Kidney epithelial cell (primary cell): ENCODE data around the gene ABLIM3. TPM values are rescaled to one million over a fixed set of nuclear protein-coding genes. Genes with fewer than 3 reads are reported as not detected.

Experiments used
- DNase-seq: peaks from one replicate; pipeline ENCODE4 v3.0.0-alpha.2; 2010; ENCODE audit warnings: low read depth
- H3K27me3 ChIP-seq: 2 replicates; pipeline ENCODE4 v1.6.0; 2011; ENCODE audit warnings: low read length; ENCODE audit not compliant: control insufficient read depth, insufficient read depth
- H3K36me3 ChIP-seq: 2 replicates; pipeline ENCODE4 v1.5.1; 2011; ENCODE audit warnings: low read length; ENCODE audit not compliant: control insufficient read depth, insufficient read depth
- H3K4me3 ChIP-seq: 2 replicates; pipeline ENCODE4 v1.5.1; 2011; ENCODE audit warnings: low read depth, mild to moderate bottlenecking, control low read depth, low read length
- total RNA-seq: library from RNA; depleted of rRNA; stranded (reverse); fragments of >200 nt; gene quantifications from 2 replicates; pipeline ENCODE4 v1.2.3, GENCODE V29; 2015
- TF ChIP-seq, protein P1 (sequence below): IDR thresholded peaks from 2 replicates; pipeline ENCODE4 v1.5.1; 2011; ENCODE audit warnings: mild to moderate bottlenecking, moderate library complexity, low read length, control low read depth, inconsistent platforms; ENCODE audit not compliant: insufficient read depth, poor library complexity, severe bottlenecking

The ABLIM3 gene
- total RNA-seq, 1 donor from 2014 or later: 35.2 TPM

DNA sequence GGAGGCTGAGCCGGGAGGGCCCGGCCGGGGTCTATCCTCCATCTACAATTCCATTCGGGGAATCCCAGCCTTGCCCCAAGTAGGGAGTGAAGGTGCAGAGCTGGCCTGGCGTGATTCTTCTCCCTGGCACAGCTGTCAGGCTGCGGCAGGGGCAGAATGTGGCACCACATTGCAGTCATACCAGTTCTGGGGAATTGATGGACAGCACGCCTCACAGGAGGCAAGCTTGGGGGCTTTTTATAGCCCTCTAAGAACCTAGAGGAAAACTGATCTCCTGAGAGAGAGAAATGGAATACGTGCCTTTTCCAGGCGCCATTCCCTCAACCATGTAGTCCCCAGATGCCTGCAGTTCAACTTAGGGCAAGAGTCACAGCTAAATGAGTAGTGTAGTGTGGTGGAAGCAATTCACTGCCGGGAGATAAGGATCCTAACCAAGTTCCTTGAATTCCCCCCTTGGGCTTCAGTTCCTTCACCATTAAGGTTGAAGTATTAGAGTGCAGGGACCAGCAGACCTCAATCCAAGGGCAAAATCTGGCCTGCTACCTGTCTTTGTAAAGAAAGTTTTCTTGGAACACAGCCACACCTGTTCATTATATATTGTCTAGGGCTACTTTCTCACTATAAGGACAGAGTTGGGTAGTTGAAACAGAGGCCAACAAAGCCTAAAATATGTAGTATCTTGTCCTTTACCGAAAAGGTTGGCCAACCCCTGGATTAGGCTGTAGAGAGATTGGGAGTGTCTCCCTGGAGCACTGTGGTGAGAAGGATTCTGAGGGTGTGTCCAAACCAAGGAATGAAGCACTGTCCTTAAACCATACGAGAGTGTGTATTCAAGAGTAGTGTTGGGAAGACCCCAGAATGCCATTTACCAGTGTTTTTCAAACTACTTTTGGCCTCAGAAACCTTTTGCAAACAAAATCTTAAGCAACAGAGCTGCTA, 141.0 kb downstream of the ABLIM3 start:
- TF ChIP-seq, protein P1, sequence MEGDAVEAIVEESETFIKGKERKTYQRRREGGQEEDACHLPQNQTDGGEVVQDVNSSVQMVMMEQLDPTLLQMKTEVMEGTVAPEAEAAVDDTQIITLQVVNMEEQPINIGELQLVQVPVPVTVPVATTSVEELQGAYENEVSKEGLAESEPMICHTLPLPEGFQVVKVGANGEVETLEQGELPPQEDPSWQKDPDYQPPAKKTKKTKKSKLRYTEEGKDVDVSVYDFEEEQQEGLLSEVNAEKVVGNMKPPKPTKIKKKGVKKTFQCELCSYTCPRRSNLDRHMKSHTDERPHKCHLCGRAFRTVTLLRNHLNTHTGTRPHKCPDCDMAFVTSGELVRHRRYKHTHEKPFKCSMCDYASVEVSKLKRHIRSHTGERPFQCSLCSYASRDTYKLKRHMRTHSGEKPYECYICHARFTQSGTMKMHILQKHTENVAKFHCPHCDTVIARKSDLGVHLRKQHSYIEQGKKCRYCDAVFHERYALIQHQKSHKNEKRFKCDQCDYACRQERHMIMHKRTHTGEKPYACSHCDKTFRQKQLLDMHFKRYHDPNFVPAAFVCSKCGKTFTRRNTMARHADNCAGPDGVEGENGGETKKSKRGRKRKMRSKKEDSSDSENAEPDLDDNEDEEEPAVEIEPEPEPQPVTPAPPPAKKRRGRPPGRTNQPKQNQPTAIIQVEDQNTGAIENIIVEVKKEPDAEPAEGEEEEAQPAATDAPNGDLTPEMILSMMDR: no peak
- no peak overlapping the region for H3K4me3 ChIP-seq
- no peaks in the 10 kb centered on the region for H3K27me3 ChIP-seq
- no peaks in the 10 kb centered on the region for H3K36me3 ChIP-seq
- DNase-seq: no peak

DNA sequence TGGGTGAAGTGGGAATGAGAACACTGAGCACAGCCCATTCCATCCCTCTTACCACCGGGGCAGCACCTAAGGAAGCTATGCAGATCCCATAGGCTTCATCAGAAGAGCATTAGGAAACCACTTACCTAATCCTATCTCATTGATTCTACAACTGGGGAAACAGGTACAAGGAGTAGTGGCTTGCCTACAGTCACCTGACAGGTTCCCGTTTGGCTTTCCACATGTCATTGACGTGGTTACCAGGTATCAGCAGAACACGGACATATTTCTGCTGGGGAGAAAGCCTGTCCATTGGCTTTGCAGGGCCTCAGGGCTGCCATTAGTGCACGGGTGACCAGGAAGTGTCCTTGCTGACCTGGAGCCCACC, 141.7 kb downstream of the ABLIM3 start:
- no peaks in the 10 kb centered on the region for H3K27me3 ChIP-seq
- no peak for DNase-seq
- no peak overlapping the region for H3K4me3 ChIP-seq
- no peaks in the 10 kb centered on the region for H3K36me3 ChIP-seq
- TF ChIP-seq, protein P1: no peak

DNA sequence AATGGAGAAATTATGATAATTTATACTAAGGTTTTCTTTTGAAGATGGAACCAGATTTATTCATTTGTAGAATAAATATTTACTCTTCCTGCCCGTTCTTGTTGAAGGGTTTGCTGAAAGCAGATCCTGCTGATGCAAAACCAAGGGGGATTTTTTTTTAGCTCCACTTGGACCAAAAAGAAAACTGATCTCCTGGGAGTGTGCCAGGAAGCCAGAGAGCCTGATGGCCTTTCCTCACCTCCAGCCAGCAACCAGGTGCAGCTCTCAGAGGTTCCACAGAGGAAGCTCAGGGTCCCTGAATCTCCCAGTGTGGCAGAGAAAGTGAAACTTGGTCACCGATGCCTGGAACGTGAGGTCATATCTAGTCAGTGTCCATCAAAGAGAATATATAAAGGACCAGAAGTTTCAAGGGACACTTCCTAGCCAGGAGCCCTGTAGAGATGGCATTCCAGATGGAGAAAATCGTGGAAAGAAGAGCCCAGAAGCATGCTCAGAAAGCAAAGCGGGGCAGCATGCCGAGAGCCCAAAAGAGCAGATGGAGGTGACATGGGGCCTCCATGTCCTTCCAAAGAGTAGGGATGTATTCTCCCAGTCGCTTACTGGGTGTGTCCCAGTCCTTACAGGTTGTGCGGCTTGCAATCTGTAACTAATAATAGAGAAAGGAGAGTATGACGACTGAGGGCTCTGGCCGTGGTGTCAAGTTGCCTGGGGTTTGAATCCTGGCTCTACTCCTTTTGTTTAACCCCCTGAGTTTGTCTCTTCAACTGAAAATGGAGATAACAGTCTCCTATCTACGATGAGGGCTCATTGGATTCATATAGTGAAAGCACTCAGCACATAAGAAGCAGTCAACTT, 142.6 kb downstream of the ABLIM3 start:
- Histone ChIP-seq H3K4me3 (no peak overlapping the region), H3K36me3 (no peaks in the 10 kb centered on the region), H3K27me3 (no peaks in the 10 kb centered on the region)
- DNase-seq: no peak
- TF ChIP-seq, protein P1: no peak

DNA sequence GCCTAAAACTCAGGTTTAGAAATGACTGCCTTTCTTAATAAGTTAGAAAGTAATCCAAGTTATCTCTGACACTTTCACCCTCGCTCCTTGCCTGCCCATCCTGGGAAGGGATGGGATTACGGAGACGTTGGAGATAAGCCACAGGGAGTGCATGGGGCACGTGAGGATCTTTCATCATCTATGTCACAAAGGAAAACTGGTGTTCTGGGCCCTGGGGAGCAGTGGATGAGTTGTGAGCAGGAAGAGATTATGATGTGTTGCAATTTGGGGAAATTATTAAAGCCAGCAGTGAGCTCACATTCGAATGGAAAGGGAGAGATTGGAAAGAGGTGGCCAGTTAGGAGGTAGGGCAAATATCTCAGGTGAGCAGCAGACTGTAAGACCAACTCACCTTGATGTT, 143.2 kb downstream of the ABLIM3 start:
- no peak for DNase-seq
- no peaks in the 10 kb centered on the region for H3K27me3 ChIP-seq

DNA sequence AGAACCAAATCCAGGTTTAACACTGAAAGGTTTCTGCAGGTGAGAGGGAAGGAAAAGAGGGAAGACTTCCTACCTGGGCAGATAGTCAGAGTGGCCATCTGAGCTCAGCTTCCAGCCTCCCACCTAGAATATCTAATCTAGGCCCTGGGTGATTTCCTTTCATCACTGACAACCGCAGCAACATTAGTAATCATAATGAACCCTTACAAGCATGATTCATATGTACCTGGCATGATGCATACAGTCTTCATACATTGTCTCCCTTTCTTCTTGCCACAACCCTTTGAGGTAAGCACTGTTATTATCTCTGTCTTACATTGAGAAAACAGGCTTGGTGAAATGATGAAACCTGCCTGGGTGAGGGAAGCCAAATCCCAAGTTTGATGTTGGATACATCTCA, 143.9 kb downstream of the ABLIM3 start:
- Histone ChIP-seq H3K36me3 (no peaks in the 10 kb centered on the region), H3K27me3 (no peaks in the 10 kb centered on the region), H3K4me3 (no peak overlapping the region)
- TF ChIP-seq, protein P1: no peak
- DNase-seq: no peak

More for the DNA sequence above, 143.2 kb downstream of the ABLIM3 start:
- TF ChIP-seq, protein P1: no peak
- H3K36me3 ChIP-seq: no peaks in the 10 kb centered on the region
- no peak overlapping the region for H3K4me3 ChIP-seq
